GM21360 (cell line): Measurements from ENCODE around the gene PDGFD.
"Not testable (repeated sequence)": the region's sequence is repeated elsewhere in the genome, so short reads cannot be mapped to it uniquely, and the experiment has no call there.

Experiments used
- ATAC-seq: cut with Tn5 transposase; IDR thresholded peaks from one replicate; pipeline ENCODE4 v1.9.1; 2021; ENCODE audit warnings: mild to moderate bottlenecking, moderate library complexity; ENCODE audit not compliant: unreplicated experiment

The PDGFD gene

DNA sequence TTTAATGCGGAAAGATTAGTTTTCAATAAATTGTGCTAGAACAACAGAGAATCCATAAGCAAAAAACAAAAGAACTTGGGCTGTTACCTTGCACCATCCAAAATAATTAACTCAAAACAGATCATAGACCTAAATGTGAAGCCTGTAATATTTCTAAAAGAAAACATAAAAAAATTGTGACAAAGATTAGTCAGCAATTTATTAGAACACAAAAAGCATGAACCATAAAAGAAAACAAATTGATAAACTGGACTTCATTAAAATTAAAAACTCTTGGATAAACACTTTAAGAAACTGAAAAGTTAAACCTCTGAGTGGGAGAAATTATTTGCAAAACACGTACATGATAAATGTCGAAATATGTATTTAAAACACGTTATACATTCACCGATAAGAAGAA, 106.0 kb downstream of the PDGFD start:
- no peak for ATAC-seq

DNA sequence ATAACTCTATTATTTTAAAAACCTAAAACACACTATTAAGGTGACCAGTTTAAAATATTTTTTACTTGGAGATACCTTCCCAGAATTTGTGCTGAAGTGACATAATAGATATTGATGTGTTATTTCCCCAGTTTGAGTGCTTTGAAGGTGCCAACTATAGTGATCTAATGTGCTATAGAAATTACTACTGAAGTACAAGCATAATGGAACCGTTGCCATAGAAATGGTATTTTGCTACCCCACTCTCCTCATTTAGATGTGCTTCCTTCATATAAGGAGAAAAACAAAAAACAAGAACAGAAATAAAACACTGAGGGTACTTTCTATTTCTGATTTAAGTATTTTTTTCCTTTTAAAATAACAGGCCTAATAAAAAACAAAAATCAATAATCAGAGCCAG, 108.4 kb downstream of the PDGFD start:
- no peak for ATAC-seq

DNA sequence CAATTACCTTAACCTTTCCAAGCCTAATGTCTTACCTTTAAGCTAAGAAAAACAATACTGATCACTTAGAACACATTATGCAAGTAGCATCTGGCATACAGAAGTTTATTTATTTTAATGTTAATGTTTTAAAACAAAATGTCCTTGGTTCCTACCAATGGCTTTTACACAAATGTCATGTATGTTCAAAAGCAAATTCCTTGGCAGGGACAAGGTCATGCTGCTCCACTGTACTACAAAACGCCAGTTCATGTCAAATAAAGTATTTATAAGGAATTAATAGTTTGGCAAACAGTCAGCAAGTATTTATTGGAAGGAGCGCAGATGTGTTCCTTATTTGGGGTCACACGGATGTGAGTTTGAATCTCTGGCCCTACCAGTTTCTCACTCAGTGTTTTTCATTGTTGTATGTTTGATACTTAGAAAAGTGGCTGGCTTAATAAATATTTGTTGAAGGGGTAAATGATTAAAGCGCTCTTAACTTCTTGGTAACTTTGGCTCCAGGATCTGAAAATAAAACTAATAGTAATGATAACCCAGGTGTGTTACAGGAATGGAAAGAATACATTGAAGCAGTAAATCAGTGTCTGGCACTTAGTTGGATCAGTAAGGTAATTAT, 108.9 kb downstream of the PDGFD start:
- ATAC-seq = no peak

DNA sequence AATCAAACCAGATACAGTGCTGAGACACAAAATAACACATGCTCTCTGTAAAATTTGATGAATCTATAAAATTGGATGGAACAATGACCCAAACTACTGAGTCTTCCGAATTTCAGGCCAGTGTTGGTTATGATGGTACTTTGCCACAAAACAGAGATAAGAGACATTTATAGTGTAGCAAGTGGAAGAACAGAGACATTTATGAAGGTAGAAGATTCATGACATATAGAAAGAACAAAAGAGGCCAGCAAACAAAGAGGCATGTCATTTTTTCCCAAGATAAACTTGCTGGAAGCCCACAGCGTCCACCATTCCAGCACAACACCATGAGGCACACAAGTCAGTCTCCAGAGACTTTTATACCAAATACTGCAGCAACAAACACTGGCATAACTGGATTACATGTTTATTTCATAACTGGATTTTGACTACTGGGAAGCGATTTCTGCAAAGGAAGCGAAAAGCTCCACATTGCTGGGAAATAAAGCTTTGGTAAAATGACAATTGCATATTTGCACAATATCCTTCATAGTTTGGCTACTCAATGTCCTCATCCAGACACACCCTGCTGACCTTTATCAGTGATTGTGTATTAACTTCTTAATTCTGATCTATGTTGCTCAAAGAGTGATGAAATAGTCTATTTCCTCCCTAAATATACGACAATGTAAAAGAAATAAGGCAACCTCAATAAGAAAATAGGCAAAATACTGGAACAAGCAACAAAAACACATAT, 110.0 kb downstream of the PDGFD start:
- no peak for ATAC-seq

DNA sequence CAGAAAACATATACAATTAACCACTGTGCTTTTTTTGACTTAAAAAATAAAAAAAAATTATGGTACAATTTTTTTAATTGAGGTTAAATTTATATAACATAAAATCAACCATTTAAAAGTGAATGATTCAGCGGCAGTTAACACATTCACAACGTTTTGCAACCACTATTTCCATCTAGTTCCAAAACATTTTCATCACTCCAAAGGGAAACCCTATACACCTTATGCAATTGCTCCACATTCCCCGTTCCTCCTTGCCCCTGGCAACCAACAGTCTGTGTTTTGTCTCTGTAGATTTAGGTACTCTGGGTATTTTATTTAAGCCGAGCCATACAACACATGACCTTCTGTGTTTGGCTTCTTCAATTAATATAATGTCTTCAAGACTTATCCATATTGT, 112.2 kb downstream of the PDGFD start:
- no peak for ATAC-seq

DNA sequence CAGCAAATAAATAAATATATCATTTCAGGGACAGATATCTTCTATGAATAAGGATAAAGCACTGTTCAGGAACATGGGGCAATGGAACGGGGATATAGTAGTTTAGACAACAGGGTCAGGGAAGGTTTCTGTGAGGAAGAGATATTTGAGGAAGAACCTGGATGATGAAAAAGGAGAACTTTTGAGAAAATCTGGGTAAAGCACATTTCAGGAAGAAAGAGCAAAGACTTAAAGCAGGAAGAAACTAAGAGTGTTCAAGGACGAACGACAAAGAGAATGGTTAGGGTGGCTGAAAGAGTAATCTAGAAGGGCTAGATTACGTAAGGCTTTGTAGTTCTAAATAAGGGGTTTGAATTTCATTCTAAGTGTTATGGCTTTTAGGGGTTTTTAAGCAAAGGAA, 114.8 kb downstream of the PDGFD start:
- no peak for ATAC-seq

- ATAC-seq = not testable (repeated sequence)
These were observed 117.1 kb downstream of the PDGFD start for GRCh38 chr11:104046858-104047257.

GRCh38 chr11:104046331-104046730, 117.6 kb downstream of the PDGFD start:
- no peak for ATAC-seq

DNA sequence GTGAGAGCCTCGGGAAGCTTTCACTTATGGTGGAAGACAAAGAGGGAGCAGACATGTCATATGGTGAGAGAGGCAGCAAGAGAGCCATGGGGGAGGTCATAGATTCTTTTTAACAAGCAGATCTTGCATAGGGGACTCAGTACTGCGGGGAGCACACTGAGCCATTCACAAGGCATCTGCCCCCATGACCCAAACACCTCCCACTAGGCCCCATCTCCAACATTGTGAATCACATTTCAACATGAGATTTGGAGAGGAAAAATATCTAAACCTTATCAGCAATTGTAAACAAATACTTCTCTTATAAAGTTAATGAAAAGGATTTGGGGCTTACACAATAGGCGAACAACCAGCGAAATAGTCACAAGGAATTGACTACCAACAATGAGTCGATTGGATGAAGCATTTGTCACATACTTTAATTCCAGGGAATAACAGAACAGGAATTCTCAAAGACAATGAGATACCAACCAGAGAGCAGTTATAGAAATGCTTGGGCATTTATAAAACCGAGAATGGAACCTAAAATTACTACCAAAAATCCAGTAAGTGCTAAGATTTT, 120.2 kb downstream of the PDGFD start:
- ATAC-seq = no peak

GRCh38 chr11:104043142-104043541, 120.8 kb downstream of the PDGFD start:
- ATAC-seq = no peak

- ATAC-seq = no peak
These were observed 122.2 kb downstream of the PDGFD start for GRCh38 chr11:104041792-104042191.

DNA sequence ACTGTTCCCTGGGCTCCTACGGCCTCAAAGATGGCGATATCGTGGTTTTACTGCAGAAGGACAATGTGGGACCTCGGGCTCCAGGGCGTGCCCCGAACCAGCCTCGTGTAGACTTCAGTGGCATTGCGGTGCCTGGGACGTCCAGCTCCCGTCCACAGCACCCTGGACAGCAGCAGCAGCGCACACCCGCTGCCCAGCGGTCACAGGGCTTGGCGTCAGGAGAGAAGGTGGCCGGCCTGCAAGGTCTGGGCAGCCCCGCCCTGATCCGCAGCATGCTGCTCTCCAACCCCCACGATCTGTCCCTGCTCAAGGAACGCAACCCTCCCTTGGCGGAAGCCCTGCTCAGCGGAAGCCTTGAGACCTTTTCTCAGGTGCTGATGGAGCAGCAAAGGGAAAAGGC, 127.0 kb downstream of the PDGFD start:
- ATAC-seq = no peak

GRCh38 chr11:104036588-104036987, 127.4 kb downstream of the PDGFD start, which contains the start of gene DDI1:
Gene DDI1 (plus strand): TSS chr11:104036640. CDS start chr11:104036823, 183 bp downstream.
- no peak for ATAC-seq

DNA sequence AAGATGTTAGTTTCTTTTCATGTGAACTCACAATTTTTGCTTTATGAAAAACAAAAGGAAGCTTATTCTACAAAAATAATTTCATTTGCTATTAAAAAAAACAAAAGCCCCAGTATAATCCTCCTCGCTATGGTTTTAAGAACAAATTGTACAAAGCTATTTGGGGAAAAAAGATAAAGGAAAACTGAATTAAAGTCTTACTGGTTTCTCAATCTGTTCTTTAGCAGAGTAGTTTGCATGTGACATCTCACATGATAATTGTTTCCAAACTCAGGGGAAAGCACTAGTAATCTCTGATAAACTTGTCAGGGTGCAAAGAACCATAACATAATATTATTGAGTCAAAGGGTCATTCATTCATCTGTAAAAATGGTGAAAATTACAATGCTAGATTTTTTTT, 130.4 kb downstream of the PDGFD start:
- no peak for ATAC-seq

DNA sequence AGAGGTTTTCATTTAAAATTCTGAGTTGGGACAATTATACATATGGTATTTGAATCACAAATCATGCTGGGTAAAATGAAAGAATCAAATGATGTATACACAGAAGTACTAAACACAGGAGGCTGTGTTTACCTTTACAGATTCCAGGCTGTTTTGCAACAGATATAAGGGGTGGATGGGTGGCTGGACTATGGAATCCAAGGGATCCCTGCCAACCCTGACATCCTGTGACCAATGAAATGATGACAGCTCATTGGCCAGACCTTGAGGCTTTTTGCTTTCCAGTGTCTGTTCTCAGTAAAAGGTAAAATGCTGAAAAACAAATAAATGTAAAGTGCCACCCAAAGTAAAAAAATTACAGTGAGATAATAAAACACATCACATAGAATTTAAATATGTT, 130.8 kb downstream of the PDGFD start:
- ATAC-seq = no peak

DNA sequence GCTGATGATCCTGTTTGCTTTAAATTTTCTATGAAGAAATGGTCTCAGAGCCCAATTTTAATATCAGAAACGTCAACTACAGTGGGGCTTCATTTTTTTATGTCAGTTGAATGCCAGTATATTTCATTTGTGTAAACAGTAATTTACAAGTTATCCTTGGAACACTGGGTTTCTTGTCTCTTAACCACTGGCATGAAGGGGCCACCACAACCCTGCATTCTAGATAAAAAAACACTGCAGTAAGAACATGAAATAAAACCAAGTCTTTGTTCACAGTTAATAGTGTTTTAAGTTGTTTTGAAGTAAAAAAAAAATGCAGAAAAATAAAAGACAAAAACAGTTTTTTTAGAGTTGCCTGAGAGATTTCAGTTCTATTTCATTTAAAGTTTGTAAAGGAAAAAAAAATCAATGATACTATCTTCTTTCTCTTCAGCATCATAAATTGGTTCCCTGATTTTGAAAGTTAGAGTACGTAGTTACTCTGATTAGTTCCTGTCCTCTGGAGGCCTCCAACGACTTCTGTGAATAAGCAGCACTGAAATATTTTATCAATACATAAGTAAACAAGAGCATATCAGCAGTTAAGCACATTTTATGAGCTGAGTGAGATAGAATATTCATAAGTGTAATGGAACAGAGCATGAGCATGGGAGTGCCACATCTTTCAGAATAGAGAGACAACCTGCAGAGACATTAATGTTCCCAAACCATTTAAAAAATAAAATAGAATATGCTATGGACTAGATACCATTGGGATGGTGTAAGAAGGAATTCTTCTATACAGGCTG, 135.3 kb downstream of the PDGFD start:
- ATAC-seq = no peak

DNA sequence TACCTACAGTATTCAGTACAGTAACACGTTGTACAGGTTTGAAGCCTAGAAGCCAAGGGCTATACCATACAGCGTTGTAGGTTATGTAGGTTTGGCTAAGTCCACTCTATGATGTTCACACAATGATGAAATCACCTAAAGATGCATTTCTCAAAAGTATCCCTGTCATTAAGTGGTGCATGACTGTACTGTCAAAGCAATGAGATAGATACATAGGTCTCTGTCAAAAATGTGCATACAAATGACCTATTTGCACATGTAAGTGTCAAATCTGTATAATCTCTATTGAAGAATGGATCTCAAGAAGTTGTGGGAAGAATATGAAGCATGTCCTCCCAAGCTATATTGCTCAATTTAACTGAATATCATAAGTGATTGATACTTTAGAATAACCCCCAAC, 139.4 kb downstream of the PDGFD start:
- no peak for ATAC-seq

- peak; percentile 88 for ATAC-seq
These were observed 148.1 kb downstream of the PDGFD start for GRCh38 chr11:104015649-104016415.

DNA sequence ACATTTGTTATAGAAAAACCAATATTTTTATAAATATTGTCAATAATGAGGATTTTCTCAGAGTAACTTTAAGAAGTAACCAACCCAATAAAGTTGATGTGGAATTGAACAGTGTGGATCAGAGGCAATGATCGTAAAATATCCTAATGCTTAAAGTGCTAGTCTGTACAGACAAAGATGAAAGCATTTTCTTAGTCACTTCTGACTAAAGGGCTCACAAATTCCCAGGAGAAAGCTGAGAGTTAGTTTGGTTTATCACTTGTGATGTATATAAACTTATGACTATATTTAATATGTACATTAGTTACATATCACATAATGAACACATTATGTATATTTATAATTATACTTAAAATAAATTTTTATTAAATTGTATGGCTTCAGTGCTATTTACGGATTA, 152.9 kb downstream of the PDGFD start:
- ATAC-seq = no peak

GRCh38 chr11:104009744-104010143, 154.2 kb downstream of the PDGFD start:
- ATAC-seq = no peak
